Activated naive CD8-positive, alpha-beta T cell treated with anti-CD3 and anti-CD28 coated beads, Interleukin-2, amount 10 ng/mL, durations not matched to agents 7 days and 5 days (primary cell): ENCODE results near the gene UCKL1. TPM values are rescaled to one million over a fixed set of nuclear protein-coding genes. Genes with fewer than 3 reads are reported as not detected.

Experiments
- ATAC-seq: fragments of 150-1000 bp; cut with Tn5 transposase; one replicate; pipeline ENCODE4 v1.10.0; 2021; ENCODE audit warnings: low read depth, moderate library complexity
- POLR2A ChIA-PET: fragments of 350-600 bp; sonication (Branson Sonifier 250); formaldehyde crosslinking; loops from one replicate; lab custom pipeline; 2021; ENCODE audit warnings: antibody characterized with exemption; lab: Charles Lee
- DNase-seq: peaks from one replicate; pipeline ENCODE4 v3.0.0; 2021
- H3K27ac Mint-ChIP-seq: one replicate; pipeline ENCODE4 v1.8.0; 2022; ENCODE audit warnings: mild to moderate bottlenecking, mixed read lengths
- H3K27me3 Mint-ChIP-seq: one replicate; pipeline ENCODE4 v1.8.0; 2022; ENCODE audit warnings: mild to moderate bottlenecking, moderate library complexity, mixed read lengths
- H3K36me3 Mint-ChIP-seq: one replicate; pipeline ENCODE4 v1.8.0; 2021; ENCODE audit warnings: mild to moderate bottlenecking, mixed read lengths
- H3K4me1 Mint-ChIP-seq: one replicate; pipeline ENCODE4 v1.8.0; 2021; ENCODE audit warnings: mixed read lengths
- H3K4me3 Mint-ChIP-seq: one replicate; pipeline ENCODE4 v1.8.0; 2022; ENCODE audit warnings: mild to moderate bottlenecking, moderate library complexity, mixed read lengths
- H3K9me3 Mint-ChIP-seq: one replicate; pipeline ENCODE4 v1.8.0; 2021; ENCODE audit warnings: mixed read lengths
- total RNA-seq, 2 experiments: library from RNA; stranded (reverse); gene quantifications; one replicate each; pipeline ENCODE4 v1.2.3, GENCODE V29; 2021

Gene UCKL1
- total RNA-seq, 2 experiments from 2014 or later, result 45.0 to 48.4 TPM

DNA sequence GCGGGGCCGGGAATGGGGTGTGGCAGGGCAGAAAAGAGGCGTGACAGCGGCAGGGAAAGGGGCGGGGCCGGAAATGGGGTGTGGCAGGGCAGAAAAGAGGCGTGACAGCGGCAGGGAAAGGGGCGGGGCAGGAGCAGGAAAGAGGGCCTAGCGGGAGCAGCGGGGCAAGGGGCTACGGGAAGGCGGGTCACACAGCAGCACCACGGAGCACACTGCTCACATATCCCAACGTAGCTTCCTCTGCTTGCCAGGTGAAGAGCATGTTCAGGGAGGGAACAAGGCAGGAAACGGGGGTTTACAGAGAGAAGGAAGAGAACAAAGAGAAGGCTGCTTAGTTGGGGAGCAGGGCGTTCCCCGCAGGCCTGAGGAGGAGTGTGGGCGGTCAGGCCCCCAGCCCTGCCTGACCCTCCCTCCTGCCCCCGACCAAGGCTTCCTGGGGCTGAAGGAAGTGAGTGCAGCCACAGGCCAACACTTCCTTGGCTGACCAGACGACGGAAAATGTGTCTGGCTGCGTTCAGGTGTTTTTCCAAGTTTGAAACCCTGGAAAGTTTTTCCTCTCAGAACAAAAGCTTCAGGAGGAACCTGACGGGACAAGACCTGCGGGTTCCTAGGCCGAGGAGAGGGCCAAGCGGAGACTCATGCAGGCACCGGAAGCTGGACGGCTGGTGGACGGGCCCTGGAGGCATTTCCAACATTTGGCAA, 13.8 kb downstream of the UCKL1 start:
- no peak for ATAC-seq
- Mint-ChIP-seq H3K27me3 (no peaks in the 10 kb centered on the region), H3K4me1 (peaks cover 14% of the 10 kb centered on the region), H3K4me3 (peak overlapping the region; percentile 63), H3K27ac (peak overlapping the region; percentile 90), H3K9me3 (no peaks in the 10 kb centered on the region), H3K36me3 (peaks cover 5% of the 10 kb centered on the region)
- DNase-seq, result peak; percentile 71
- POLR2A ChIA-PET, result interaction anchor here (1.5 kb wide), 1 partner anchor 14 kb away, joined by 8 read pairs; the partner anchor contains the start of gene UCKL1

DNA sequence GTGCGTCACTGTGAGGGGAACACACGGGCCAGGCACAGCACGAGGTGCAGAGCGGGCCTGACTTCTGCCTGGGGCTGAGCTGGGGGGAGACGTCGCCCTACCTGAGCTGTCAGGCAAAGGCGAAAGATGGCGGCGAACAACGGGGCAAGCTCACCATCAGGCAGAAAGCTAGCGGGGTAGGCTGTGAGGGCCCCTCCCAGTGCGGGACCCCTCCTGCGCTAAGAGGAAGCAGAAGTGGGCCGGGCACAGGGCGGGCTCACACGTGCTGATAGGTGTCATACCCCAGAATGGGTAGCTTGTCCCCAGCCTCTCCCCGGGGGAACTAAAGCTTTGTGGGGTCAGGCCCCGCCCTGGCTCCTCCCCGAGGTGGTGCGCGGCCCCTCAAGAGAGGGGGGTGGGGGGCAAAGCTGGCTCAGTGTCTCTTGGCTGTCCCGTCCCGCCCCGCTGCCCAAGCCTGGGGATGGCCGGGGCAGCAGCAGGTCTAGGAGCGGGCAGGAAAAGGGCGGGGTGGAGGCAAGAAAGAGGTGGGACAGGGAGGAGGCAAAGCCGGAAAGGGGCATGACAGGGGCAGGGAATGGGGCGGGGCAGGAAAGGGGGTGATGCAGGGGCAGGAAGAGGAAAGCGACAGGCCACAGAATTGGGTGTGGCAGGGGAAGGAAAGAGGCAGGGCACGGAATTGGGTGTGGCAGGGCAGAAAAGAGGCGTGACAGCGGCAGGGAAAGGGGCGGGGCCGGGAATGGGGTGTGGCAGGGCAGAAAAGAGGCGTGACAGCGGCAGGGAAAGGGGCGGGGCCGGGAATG, 14.7 kb downstream of the UCKL1 start:
- ATAC-seq, result peak; percentile 79
- Mint-ChIP-seq H3K27me3 (no peaks in the 10 kb centered on the region), H3K4me3 (peak overlapping the region; percentile 55), H3K36me3 (peaks cover 5% of the 10 kb centered on the region), H3K9me3 (no peaks in the 10 kb centered on the region), H3K4me1 (peaks cover 11% of the 10 kb centered on the region), H3K27ac (peak overlapping the region; percentile 80)
- peak; percentile 80 for DNase-seq
- POLR2A ChIA-PET, result interaction anchor here (0.7 to 1.5 kb wide), 4 partner anchors 15 to 421 kb away, joined by 3 to 8 read pairs (median 4); partner anchors contain the start of genes PPDPF and UCKL1

DNA sequence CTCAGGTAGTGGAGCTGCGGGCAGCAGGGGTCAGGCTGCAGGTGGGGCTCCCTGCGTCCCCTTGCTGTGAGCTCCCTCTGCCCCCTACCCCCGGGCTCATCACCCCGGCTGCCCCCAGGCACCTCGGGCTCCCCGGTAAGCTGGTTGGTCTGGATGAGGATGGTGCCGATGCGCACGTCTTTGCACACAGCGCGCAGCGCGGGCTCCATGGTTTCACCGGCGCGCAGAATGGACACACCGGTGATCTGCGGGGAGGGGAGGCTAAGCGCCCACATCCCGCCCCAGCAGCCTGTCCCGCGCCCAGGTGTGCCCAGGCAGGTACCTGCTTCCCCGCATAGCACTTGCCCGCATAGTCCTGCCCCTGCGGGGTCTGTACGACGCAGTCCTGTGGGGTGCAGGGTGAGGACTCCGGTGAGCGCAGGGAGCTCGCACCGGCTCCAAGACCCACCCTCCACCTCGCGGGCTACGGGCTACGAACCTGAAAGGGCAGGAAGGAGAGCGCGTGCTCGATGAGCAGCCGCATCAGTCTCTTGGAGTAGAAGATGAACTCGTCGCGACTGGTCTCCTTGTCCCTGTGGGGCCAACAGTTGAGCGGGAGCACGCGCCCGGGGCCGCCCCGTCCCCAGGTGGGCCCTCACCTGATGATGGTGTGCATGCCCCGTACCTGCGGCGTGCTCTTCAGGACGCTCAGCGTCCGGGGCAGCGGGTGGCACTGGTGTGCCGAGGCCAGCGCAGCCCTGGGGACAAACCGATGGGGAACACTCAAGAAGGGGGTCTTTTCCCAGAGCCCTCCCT, 15.5 kb downstream of the UCKL1 start:
- ATAC-seq (no peak), DNase-seq (no peak)
- H3K9me3 Mint-ChIP-seq, result no peaks in the 10 kb centered on the region
- peaks cover 11% of the 10 kb centered on the region for H3K4me1 Mint-ChIP-seq
- peaks cover 8% of the 10 kb centered on the region for H3K36me3 Mint-ChIP-seq
- peak overlapping the region; percentile 80 for H3K27ac Mint-ChIP-seq
- H3K27me3 Mint-ChIP-seq, result no peaks in the 10 kb centered on the region
- POLR2A ChIA-PET, result interaction anchor here (1.2 to 1.5 kb wide), 3 partner anchors 16 to 420 kb away, joined by 3 to 8 read pairs (median 4); partner anchors contain the start of genes PPDPF and UCKL1
- no peak overlapping the region for H3K4me3 Mint-ChIP-seq

DNA sequence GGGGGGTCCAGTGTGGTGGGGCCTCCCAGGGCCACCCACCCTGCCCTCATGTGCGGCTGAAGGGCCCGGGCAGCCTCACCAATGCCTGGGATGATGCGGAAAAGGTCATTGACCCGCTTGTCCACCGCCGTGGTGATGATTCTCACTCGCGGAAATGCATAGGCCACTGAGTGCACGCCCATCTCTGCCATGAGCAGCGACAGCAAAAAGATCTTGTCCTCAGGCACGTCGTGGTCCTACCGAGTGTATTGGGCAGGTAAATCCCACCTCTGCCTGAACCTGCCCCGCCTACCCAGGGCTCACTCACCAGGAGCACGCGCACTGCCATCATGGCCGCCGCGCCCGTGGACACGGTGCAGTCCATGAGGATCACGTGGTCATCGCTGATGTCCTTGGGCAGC, 16.1 kb downstream of the UCKL1 start:
- no peaks in the 10 kb centered on the region for H3K9me3 Mint-ChIP-seq
- no peak for ATAC-seq
- peaks cover 11% of the 10 kb centered on the region for H3K4me1 Mint-ChIP-seq
- no peak overlapping the region for H3K4me3 Mint-ChIP-seq
- POLR2A ChIA-PET, result no interaction called here
- H3K27ac Mint-ChIP-seq, result no peak overlapping the region
- peaks cover 8% of the 10 kb centered on the region for H3K36me3 Mint-ChIP-seq
- no peaks in the 10 kb centered on the region for H3K27me3 Mint-ChIP-seq
- DNase-seq, result no peak

DNA sequence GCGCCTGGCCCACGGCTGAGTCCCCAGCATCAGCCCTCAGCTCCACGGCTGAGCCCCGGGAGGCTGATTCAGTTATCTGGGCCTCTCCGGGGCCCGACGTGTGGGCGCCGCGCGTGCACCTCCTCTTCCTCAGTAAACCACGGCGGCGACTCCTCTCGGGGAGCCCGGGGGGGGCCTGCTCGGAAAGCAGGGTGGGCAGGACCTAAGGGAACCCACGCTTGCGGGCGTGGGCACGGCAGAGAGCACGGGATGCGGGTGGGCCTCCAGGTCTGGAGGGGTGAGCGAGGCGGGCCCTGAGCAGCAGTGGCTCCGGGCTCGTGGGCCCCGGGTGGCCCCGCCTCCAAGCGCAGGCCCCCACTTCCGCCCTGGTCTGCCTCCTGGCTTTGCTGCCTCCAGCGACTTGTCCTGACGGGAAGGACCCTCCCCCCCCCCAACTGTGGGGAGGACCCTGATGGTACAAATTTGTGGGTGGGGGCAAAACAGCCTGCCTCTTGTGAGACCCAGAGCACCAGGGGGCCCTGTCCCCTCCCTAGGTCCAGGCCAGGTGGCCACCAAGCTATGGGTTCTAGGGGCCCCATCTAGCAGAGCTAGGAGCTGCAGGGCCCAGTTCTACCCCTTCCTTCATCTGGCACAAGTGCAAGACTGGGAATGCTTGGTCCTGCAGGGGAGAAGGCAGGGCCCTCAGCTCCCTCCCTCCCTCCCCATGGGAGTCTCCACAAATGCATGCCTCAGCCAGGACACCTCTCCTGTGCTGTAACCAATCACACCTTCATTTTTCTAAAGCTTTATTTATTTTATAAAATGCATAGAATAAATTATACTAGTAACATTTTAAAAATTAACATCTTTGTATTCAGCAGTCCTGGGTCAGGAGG, 16.9 kb downstream of the UCKL1 start:
- H3K9me3 Mint-ChIP-seq, result no peaks in the 10 kb centered on the region
- H3K4me3 Mint-ChIP-seq, result no peak overlapping the region
- POLR2A ChIA-PET, result no interaction called here
- H3K36me3 Mint-ChIP-seq, result peaks cover 10% of the 10 kb centered on the region
- H3K4me1 Mint-ChIP-seq, result peaks cover 11% of the 10 kb centered on the region
- no peak for DNase-seq
- H3K27ac Mint-ChIP-seq, result no peak overlapping the region
- H3K27me3 Mint-ChIP-seq, result no peaks in the 10 kb centered on the region
- no peak for ATAC-seq

DNA sequence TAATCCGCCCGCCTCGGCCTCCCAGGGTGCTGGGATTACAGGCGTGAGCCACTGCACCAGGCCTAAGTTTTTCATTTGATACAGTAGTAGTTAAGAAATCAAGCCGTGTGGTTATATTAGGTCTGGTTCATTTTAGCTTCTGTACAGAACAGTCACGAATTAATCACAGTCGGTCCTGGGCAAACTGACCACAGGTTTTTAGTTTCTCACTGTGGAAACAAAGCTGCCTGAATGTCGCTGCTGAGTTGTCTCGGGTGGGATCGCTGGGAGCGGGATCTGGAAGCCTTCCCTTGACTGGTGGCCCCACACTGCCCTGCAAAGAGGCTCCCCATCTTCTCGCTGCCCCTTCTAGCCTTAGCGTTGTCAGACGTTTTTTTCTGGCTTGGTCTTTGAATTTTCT, 18.6 kb downstream of the UCKL1 start:
- Mint-ChIP-seq H3K36me3 (peaks cover 10% of the 10 kb centered on the region), H3K27me3 (no peaks in the 10 kb centered on the region), H3K27ac (no peak overlapping the region), H3K4me3 (no peak overlapping the region), H3K4me1 (peaks cover 11% of the 10 kb centered on the region), H3K9me3 (no peaks in the 10 kb centered on the region)
- ATAC-seq (no peak), DNase-seq (no peak)
- POLR2A ChIA-PET, result no interaction called here

DNA sequence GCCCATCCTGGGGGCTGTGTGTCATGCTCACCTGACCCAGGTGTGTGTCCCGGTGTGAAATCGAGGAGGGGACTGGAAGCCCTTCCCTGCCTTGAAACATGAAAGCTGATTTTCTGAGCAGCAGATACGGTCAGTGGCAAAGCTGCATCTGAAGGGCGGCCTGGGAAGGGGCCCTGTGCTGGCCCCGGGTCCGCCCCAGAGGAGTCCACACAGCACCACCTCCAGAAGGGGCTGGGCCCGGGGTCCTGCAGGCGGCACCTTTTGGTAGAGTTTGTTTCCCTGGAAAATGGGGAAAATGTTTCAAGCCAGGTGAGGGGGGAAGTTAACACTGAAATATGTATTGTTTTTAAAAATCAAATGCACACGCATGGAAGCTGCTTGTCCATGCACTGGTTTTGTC, 20.8 kb downstream of the UCKL1 start:
- H3K36me3 Mint-ChIP-seq, result peaks cover 21% of the 10 kb centered on the region
- ATAC-seq, result no peak
- H3K4me1 Mint-ChIP-seq, result peaks cover 2% of the 10 kb centered on the region
- H3K9me3 Mint-ChIP-seq, result no peaks in the 10 kb centered on the region
- no peak overlapping the region for H3K27ac Mint-ChIP-seq
- POLR2A ChIA-PET, result no interaction called here
- DNase-seq, result no peak
- no peaks in the 10 kb centered on the region for H3K27me3 Mint-ChIP-seq
- no peak overlapping the region for H3K4me3 Mint-ChIP-seq

DNA sequence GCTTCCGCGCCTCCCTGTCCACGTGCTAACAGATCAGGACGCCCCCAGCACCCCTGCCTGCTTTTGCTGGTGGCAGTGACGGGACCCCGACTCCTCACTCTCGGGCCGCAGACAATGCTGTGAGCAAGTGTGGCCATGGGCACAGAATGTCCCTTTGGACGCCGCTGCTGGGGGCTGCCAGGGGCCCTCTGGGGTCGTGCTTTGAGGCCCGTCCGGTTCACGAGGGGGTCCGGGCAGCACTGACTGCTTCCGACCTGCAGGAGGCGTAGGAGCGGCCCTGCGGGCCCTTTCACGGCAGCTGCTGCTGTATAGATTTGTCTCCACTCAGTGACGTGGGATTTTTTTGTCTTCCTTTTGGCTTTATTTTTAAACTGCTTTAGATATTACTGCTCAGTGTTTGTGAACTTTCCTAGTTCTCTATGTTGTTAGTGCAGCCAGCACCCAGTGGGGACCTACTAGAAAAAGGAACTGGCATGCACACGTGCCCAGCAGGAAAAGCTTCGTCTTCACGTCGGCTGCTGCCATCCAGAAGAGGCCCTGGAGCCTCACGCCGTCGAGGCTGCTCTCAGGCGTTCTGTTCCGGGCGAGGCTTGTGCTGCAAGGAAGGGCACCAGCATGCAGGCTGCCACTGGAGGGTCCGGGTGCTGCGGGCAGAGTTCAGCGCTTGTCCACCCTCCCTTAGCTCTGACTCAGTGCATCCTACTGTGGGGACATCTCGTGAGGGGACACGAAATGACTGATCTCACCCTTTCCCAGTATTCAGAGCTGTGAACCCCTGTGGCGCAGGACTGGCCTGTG, 21.7 kb downstream of the UCKL1 start:
- no peak overlapping the region for H3K27ac Mint-ChIP-seq
- peaks cover 2% of the 10 kb centered on the region for H3K4me1 Mint-ChIP-seq
- DNase-seq (no peak), ATAC-seq (no peak)
- no peak overlapping the region for H3K4me3 Mint-ChIP-seq
- POLR2A ChIA-PET, result no interaction called here
- H3K27me3 Mint-ChIP-seq, result no peaks in the 10 kb centered on the region
- H3K36me3 Mint-ChIP-seq, result peaks cover 21% of the 10 kb centered on the region
- H3K9me3 Mint-ChIP-seq, result no peaks in the 10 kb centered on the region

DNA sequence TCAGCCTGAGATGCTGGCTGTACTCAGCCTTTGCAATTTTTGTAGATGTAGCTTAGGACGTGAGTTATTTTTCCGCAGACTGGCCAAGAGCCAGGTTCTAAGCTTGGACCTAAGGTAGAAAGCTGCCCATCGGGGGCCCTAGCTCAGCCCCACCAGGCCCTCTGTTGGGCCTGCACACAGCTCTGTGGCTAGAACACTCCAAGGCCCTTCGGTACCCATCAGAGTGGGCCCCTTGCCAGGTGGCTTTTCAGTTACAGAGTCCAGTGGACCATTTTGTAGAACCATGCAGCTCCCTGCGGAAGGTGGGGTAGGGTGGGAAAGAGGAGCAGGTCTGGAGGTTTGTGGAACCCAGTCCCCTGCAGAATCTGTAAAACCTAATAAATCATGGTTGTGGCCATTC, 22.6 kb downstream of the UCKL1 start:
- POLR2A ChIA-PET, result no interaction called here
- H3K4me1 Mint-ChIP-seq, result peaks cover 2% of the 10 kb centered on the region
- no peaks in the 10 kb centered on the region for H3K9me3 Mint-ChIP-seq
- H3K36me3 Mint-ChIP-seq, result peaks cover 23% of the 10 kb centered on the region
- H3K27ac Mint-ChIP-seq, result no peak overlapping the region
- ATAC-seq (no peak), DNase-seq (no peak)
- H3K27me3 Mint-ChIP-seq, result no peaks in the 10 kb centered on the region
- H3K4me3 Mint-ChIP-seq, result no peak overlapping the region

DNA sequence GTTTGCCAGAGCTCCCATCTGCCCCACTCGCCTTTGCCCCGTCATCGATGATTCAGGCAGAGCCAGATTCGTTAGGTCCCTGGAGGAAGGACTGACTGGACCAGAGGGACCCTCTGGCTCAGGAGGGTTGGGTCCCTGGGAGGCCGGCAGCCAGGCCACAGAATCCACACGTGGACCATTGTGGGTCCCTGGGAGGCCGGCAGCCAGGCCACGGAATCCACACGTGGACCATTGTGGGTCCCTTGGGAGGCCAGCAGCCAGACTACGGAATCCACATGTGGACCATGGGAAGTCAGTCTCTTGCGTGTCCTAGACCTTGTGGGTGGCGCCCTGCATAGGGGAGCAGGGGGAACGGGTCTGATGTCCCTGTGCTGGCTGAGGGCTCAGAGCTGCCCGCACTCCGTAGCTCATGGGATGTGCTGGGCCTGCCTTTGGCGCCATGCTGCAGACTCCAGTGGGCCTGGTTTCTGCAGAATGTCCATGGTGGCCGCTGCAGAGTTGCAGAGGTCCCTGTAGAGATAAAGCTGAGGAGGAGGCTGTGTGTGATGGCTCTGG, 23.5 kb downstream of the UCKL1 start:
- no peaks in the 10 kb centered on the region for H3K27me3 Mint-ChIP-seq
- H3K4me1 Mint-ChIP-seq, result peaks cover 2% of the 10 kb centered on the region
- no peak for DNase-seq
- H3K4me3 Mint-ChIP-seq, result no peak overlapping the region
- ATAC-seq, result no peak
- POLR2A ChIA-PET, result no interaction called here
- no peaks in the 10 kb centered on the region for H3K9me3 Mint-ChIP-seq
- peaks cover 24% of the 10 kb centered on the region for H3K36me3 Mint-ChIP-seq
- no peak overlapping the region for H3K27ac Mint-ChIP-seq

DNA sequence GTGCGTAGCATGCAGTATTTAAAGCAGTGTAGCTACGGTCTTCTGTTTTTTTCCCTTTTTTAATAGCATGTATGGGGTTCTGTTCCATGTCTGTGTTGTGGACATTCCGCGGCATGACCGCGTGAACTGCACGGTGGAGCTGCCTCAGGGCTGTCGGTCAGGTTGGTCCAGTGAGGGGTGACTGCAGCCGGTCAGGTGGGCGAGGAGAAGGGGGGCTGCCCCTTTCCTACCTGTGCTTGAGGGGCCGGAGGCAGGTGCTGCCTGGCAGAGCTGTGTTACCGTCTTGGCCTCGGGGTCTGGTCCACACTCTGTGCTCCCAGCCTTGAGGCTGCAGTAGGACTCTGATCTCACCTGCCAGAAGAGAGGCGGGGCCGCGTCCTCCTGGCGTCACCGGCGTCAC, 24.5 kb downstream of the UCKL1 start:
- DNase-seq (no peak), ATAC-seq (no peak)
- Mint-ChIP-seq H3K27ac (no peak overlapping the region), H3K27me3 (no peaks in the 10 kb centered on the region), H3K4me1 (no peaks in the 10 kb centered on the region), H3K4me3 (no peak overlapping the region), H3K36me3 (peaks cover 23% of the 10 kb centered on the region), H3K9me3 (no peaks in the 10 kb centered on the region)
- POLR2A ChIA-PET, result no interaction called here
